Caki2 (cell line): ENCODE measurements around the gene CCDC120. TPM values are rescaled to one million over a fixed set of nuclear protein-coding genes. Genes with fewer than 3 reads are reported as not detected.

Source experiments
- DNase-seq: peaks from one replicate; pipeline ENCODE4 v3.0.0-alpha.2; 2015; ENCODE audit warnings: low read depth
- in situ Hi-C: cut with HindIII; loops from 2 replicates; pipeline ENCODE4 v1.10.0; 2016; ENCODE audit warnings: low sequenced_read_pairs, low pct_unique_long_range_greater_than_20kb, mixed read lengths
- total RNA-seq: library from RNA; depleted of rRNA; stranded (reverse); fragments of >200 nt; shearing (Covaris generic); gene quantifications from 2 replicates; pipeline ENCODE4 v1.2.3, GENCODE V29; 2014; ENCODE audit warnings: low replicate concordance

CCDC120 gene
- total RNA-seq, 1 experiment from 2014 or later, result not detected

- no peak for DNase-seq
- in situ Hi-C loops, result no loop called here
These were observed 884 bp downstream of the CCDC120 start for GRCh38 chrX:49059681-49060085.

- DNase-seq, result no peak
- in situ Hi-C loops, result no loop called here
These were observed 2.1 kb downstream of the CCDC120 start for GRCh38 chrX:49060914-49061313.

- in situ Hi-C loops, result no loop called here
- no peak for DNase-seq
These were observed 2.7 kb downstream of the CCDC120 start for GRCh38 chrX:49061490-49061889.

- in situ Hi-C loops, result no loop called here
These were observed 3.1 kb downstream of the CCDC120 start for GRCh38 chrX:49061916-49062315.

GRCh38 chrX:49063715-49064114, 4.9 kb downstream of the CCDC120 start:
- in situ Hi-C loops, result no loop called here
- no peak for DNase-seq

More at GRCh38 chrX:49061916-49062315, 3.1 kb downstream of the CCDC120 start:
- DNase-seq, result no peak

- no peak for DNase-seq
- in situ Hi-C loops, result no loop called here
These were observed 5.5 kb downstream of the CCDC120 start for GRCh38 chrX:49064303-49064702.

GRCh38 chrX:49064735-49065134, 5.9 kb downstream of the CCDC120 start:
- in situ Hi-C loops, result no loop called here
- no peak for DNase-seq

GRCh38 chrX:49066278-49066677, 7.5 kb downstream of the CCDC120 start:
- in situ Hi-C loops, result no loop called here
- DNase-seq, result no peak

- in situ Hi-C loops, result no loop called here
- DNase-seq, result no peak
These were observed 7.9 kb downstream of the CCDC120 start for GRCh38 chrX:49066690-49067089.

- DNase-seq, result no peak
- in situ Hi-C loops, result no loop called here
These were observed 8.7 kb downstream of the CCDC120 start for GRCh38 chrX:49067285-49068120.

- DNase-seq, result no peak
- in situ Hi-C loops, result no loop called here
These were observed 10.2 kb downstream of the CCDC120 start for GRCh38 chrX:49069038-49069437.

GRCh38 chrX:49070988-49071387, 12.2 kb downstream of the CCDC120 start:
- in situ Hi-C loops, result no loop called here

GRCh38 chrX:49071877-49072711, 13.3 kb downstream of the CCDC120 start:
- no peak for DNase-seq
- in situ Hi-C loops, result no loop called here

More at GRCh38 chrX:49070988-49071387, 12.2 kb downstream of the CCDC120 start:
- no peak for DNase-seq

GRCh38 chrX:49072712-49073095, 13.9 kb downstream of the CCDC120 start:
- DNase-seq, result no peak
- in situ Hi-C loops, result no loop called here

- DNase-seq, result peak; percentile 83
- in situ Hi-C loops, result no loop called here
These were observed 15.1 kb downstream of the CCDC120 start, which contains the start of gene PRAF2 for GRCh38 chrX:49073601-49074575. Gene PRAF2, minus strand, starts transcription at chrX:49074002. Its CDS starts 15 bp downstream, at chrX:49073987.

- in situ Hi-C loops, result no loop called here
- DNase-seq, result no peak
These were observed 16.5 kb downstream of the CCDC120 start for GRCh38 chrX:49075347-49075746.

- in situ Hi-C loops, result no loop called here
These were observed 19.1 kb downstream of the CCDC120 start for GRCh38 chrX:49077941-49078340.

More at GRCh38 chrX:49077941-49078340, 19.1 kb downstream of the CCDC120 start:
- DNase-seq, result no peak
